ENCODE measurements around the gene CDYL2.

The CDYL2 gene

DNA sequence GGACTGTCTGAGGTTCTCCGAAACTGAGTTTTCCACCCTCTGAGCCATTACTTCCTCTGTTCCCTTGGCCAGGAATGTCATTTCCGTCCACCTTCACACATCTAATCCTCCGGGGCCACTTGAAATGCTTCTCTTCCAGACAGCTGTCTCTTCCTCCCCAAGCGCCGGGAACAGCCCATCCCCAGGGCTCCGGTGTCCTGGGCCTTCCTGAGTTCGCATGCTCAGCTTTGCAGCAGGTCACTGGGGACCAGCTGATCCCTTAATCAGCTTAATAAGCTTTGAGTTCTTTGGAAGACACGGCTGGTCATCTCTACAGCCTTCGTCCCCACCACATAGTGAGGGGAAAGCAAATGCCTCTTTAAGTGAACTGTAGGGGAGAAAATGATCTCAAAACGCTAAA is 140.2 kb downstream of the CDYL2 start:
- no peak overlapping the region for H3K4me3 ChIP-seq (ENCODE audit: low read depth in 1 of 2, low read length in 1 of 2)
- no peaks in the 10 kb centered on the region for H3K27me3 ChIP-seq
- no peaks in the 10 kb centered on the region for H3K9me3 ChIP-seq
- H3K4me1 ChIP-seq (ENCODE audit: control insufficient read depth in 1 of 2, insufficient read depth in 1 of 2, low read depth in 1 of 2, low read length in 1 of 2): no peaks in the 10 kb centered on the region
- TF ChIP-seq, protein P1, sequence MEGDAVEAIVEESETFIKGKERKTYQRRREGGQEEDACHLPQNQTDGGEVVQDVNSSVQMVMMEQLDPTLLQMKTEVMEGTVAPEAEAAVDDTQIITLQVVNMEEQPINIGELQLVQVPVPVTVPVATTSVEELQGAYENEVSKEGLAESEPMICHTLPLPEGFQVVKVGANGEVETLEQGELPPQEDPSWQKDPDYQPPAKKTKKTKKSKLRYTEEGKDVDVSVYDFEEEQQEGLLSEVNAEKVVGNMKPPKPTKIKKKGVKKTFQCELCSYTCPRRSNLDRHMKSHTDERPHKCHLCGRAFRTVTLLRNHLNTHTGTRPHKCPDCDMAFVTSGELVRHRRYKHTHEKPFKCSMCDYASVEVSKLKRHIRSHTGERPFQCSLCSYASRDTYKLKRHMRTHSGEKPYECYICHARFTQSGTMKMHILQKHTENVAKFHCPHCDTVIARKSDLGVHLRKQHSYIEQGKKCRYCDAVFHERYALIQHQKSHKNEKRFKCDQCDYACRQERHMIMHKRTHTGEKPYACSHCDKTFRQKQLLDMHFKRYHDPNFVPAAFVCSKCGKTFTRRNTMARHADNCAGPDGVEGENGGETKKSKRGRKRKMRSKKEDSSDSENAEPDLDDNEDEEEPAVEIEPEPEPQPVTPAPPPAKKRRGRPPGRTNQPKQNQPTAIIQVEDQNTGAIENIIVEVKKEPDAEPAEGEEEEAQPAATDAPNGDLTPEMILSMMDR (IDR thresholded peaks at IDR 0.05): no peak
- no peak overlapping the region for H3K27ac ChIP-seq
- no peaks in the 10 kb centered on the region for H3K36me3 ChIP-seq

DNA sequence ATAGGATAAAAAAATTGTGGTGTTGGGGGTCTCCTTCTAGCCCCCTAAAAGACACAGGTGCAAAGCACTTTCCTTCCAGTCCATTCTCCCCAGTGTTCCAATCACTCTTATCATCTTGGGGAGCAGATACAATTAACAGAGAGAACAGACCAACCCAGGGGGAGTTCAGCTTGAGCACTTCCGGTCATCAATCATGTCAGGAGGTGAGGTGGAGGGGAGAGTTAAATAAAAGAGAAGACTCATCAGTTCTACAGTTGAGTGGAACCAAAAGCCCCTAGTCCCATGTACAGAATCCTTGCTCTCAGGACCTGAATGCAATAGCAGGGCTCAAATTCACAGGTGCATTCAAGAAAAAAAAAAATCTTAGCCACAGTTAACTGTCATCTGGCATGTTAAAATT is 141.3 kb downstream of the CDYL2 start:
- Histone ChIP-seq H3K27ac (no peak overlapping the region), H3K36me3 (no peaks in the 10 kb centered on the region), H3K9me3 (no peaks in the 10 kb centered on the region), H3K4me3 (ENCODE audit: low read depth in 1 of 2, low read length in 1 of 2) (no peak overlapping the region), H3K27me3 (no peaks in the 10 kb centered on the region), H3K4me1 (ENCODE audit: control insufficient read depth in 1 of 2, insufficient read depth in 1 of 2, low read depth in 1 of 2, low read length in 1 of 2) (no peaks in the 10 kb centered on the region)
- TF ChIP-seq, protein P1 (IDR thresholded peaks at IDR 0.05): no peak

DNA sequence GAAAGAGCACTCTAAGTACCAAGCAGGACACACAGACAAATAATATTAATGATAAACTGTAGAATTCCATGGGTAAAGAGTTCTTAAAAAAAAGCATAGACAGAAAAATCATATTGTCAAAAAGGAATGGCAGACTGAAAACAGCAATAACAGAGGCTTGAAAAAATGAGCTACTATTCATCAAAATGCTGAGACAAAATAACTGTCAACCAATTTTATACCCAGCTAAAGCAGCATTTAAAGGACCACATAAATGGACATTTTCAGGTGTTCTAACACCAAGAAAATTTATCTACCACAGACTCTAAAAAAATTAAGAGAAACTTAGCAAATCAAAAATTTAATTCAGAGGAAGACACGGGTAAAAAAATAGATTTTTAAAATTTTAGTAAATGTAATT is 144.5 kb downstream of the CDYL2 start:
- no peak overlapping the region for H3K4me3 ChIP-seq (ENCODE audit: low read depth in 1 of 2, low read length in 1 of 2)

DNA sequence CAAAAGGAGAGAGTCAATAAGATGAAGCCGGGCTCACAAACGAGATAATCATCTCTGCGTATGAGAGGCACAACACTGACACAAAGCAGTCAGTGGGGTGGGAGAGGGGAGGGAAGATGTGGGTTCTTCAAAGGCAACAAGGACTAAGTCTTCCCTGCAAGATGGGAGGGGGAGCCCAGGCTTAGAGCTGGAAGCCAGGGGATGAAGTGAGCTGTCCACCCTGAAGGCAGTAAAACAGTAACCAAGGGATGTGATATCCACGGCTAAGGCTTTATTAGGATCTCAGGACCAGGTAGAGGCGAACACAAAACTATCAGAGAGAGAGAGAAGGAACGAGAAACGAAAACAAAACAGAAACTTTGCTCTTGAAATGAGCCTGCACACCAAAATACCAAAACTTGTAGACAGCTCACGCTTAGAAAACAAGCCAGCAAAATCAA is 147.7 kb downstream of the CDYL2 start:
- H3K9me3 ChIP-seq: no peaks in the 10 kb centered on the region
- no peaks in the 10 kb centered on the region for H3K36me3 ChIP-seq
- H3K4me3 ChIP-seq (ENCODE audit: low read depth in 1 of 2, low read length in 1 of 2): no peak overlapping the region
- H3K27me3 ChIP-seq: no peaks in the 10 kb centered on the region
- no peak overlapping the region for H3K27ac ChIP-seq
- H3K4me1 ChIP-seq (ENCODE audit: control insufficient read depth in 1 of 2, insufficient read depth in 1 of 2, low read depth in 1 of 2, low read length in 1 of 2): no peaks in the 10 kb centered on the region
- TF ChIP-seq, protein P1 (IDR thresholded peaks at IDR 0.05): no peak

More for the DNA sequence above, 144.5 kb downstream of the CDYL2 start:
- Histone ChIP-seq H3K27ac (no peak overlapping the region), H3K36me3 (no peaks in the 10 kb centered on the region), H3K27me3 (no peaks in the 10 kb centered on the region), H3K9me3 (no peaks in the 10 kb centered on the region), H3K4me1 (ENCODE audit: control insufficient read depth in 1 of 2, insufficient read depth in 1 of 2, low read depth in 1 of 2, low read length in 1 of 2) (no peaks in the 10 kb centered on the region)
- TF ChIP-seq, protein P1 (IDR thresholded peaks at IDR 0.05): no peak

DNA sequence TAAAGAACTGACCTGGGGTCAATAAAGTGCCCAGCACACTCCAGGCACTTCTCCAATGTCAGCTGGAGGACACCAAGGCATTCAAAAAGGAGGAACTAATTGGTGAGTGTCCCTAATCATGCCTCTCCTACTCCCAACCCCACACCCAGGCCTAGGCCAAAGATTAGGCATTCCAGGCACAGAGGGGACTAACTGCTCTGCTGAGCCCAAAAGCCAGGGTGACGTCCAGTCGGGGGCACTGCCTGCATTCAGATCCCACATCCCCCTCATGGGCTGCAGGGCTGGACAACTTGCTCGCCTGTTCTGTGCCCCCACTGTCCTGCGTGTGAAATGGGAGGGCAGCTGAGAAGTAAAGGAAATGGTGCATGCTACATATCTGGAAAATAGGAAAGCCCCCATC is 148.2 kb downstream of the CDYL2 start:
- Histone ChIP-seq H3K27ac (no peak overlapping the region), H3K27me3 (no peaks in the 10 kb centered on the region), H3K36me3 (no peaks in the 10 kb centered on the region), H3K4me1 (ENCODE audit: control insufficient read depth in 1 of 2, insufficient read depth in 1 of 2, low read depth in 1 of 2, low read length in 1 of 2) (no peaks in the 10 kb centered on the region), H3K4me3 (ENCODE audit: low read depth in 1 of 2, low read length in 1 of 2) (no peak overlapping the region), H3K9me3 (no peaks in the 10 kb centered on the region)
- TF ChIP-seq, protein P1 (IDR thresholded peaks at IDR 0.05): no peak

DNA sequence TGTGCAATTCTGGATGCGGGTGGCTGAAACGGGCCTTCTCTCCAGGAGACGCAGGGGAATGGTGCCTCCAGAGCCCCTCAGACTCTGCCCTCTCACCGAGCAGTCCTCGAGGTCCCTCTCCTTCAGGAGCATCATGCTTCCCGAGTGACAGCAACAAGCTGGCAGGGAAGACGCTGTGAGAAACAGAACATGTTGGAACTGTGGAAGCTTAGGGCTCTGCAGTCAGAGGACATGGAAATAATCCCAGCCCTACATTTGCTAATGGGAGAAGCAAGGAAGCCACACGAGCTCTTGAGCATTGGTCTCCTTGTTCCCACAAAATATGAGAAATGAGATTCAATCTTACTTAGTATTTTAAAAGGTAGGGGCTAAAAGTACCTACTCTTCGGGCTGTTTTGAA is 148.6 kb downstream of the CDYL2 start:
- H3K27me3 ChIP-seq: no peaks in the 10 kb centered on the region
- TF ChIP-seq, protein P1 (IDR thresholded peaks at IDR 0.05): no peak
- H3K9me3 ChIP-seq: no peaks in the 10 kb centered on the region
- H3K27ac ChIP-seq: no peak overlapping the region
- H3K4me3 ChIP-seq (ENCODE audit: low read depth in 1 of 2, low read length in 1 of 2): no peak overlapping the region
- no peaks in the 10 kb centered on the region for H3K4me1 ChIP-seq (ENCODE audit: control insufficient read depth in 1 of 2, insufficient read depth in 1 of 2, low read depth in 1 of 2, low read length in 1 of 2)
- no peaks in the 10 kb centered on the region for H3K36me3 ChIP-seq
